ENCODE results near the gene CRTAP. TPM values are rescaled to one million over a fixed set of nuclear protein-coding genes. Genes with fewer than 3 reads are reported as not detected.

CRTAP gene
- total and polyA plus RNA-seq, 2 experiments from 2014 or later = 71.9 to 210 TPM

DNA sequence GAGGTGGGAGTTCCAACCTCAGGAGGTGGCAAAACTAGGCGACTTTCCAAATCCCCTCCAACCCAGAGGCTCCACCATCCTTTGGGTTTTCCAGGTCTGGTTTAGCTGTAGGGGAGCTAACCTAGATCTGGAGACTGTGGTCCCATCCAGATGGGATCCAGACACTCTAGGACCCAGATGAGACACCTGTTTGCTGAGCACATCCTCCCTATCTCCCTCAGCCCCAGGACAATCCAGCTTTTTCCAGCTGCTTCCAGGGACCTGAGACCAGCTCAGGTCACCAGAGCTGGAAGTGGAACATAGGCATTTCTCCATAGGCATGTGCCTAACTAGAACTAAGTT, 18.2 kb downstream of the CRTAP start:
- no peaks in the 10 kb centered on the region for H3F3A ChIP-seq (replicated peaks; ENCODE audit: low read depth)
- Mint-ChIP-seq H3K36me3 (ENCODE audit: low read depth) (peaks cover 43% of the 10 kb centered on the region; the same call in 2 of the 3 replicates), H3K9me3 (no peaks in the 10 kb centered on the region), H3K4me3 (no peak overlapping the region), H3K4me1 (peaks cover 13% of the 10 kb centered on the region), H3K27ac (0 out of 2 replicates have a peak overlapping the region, but pooled peaks have one; percentile 49), H3K27me3 (ENCODE audit: insufficient read depth, low read depth, poor library complexity) (peaks cover 3% of the 10 kb centered on the region)
- H3K4me1 ChIP-seq (ENCODE audit: insufficient read depth) = no peaks in the 10 kb centered on the region
- TF ChIP-seq, protein P1, sequence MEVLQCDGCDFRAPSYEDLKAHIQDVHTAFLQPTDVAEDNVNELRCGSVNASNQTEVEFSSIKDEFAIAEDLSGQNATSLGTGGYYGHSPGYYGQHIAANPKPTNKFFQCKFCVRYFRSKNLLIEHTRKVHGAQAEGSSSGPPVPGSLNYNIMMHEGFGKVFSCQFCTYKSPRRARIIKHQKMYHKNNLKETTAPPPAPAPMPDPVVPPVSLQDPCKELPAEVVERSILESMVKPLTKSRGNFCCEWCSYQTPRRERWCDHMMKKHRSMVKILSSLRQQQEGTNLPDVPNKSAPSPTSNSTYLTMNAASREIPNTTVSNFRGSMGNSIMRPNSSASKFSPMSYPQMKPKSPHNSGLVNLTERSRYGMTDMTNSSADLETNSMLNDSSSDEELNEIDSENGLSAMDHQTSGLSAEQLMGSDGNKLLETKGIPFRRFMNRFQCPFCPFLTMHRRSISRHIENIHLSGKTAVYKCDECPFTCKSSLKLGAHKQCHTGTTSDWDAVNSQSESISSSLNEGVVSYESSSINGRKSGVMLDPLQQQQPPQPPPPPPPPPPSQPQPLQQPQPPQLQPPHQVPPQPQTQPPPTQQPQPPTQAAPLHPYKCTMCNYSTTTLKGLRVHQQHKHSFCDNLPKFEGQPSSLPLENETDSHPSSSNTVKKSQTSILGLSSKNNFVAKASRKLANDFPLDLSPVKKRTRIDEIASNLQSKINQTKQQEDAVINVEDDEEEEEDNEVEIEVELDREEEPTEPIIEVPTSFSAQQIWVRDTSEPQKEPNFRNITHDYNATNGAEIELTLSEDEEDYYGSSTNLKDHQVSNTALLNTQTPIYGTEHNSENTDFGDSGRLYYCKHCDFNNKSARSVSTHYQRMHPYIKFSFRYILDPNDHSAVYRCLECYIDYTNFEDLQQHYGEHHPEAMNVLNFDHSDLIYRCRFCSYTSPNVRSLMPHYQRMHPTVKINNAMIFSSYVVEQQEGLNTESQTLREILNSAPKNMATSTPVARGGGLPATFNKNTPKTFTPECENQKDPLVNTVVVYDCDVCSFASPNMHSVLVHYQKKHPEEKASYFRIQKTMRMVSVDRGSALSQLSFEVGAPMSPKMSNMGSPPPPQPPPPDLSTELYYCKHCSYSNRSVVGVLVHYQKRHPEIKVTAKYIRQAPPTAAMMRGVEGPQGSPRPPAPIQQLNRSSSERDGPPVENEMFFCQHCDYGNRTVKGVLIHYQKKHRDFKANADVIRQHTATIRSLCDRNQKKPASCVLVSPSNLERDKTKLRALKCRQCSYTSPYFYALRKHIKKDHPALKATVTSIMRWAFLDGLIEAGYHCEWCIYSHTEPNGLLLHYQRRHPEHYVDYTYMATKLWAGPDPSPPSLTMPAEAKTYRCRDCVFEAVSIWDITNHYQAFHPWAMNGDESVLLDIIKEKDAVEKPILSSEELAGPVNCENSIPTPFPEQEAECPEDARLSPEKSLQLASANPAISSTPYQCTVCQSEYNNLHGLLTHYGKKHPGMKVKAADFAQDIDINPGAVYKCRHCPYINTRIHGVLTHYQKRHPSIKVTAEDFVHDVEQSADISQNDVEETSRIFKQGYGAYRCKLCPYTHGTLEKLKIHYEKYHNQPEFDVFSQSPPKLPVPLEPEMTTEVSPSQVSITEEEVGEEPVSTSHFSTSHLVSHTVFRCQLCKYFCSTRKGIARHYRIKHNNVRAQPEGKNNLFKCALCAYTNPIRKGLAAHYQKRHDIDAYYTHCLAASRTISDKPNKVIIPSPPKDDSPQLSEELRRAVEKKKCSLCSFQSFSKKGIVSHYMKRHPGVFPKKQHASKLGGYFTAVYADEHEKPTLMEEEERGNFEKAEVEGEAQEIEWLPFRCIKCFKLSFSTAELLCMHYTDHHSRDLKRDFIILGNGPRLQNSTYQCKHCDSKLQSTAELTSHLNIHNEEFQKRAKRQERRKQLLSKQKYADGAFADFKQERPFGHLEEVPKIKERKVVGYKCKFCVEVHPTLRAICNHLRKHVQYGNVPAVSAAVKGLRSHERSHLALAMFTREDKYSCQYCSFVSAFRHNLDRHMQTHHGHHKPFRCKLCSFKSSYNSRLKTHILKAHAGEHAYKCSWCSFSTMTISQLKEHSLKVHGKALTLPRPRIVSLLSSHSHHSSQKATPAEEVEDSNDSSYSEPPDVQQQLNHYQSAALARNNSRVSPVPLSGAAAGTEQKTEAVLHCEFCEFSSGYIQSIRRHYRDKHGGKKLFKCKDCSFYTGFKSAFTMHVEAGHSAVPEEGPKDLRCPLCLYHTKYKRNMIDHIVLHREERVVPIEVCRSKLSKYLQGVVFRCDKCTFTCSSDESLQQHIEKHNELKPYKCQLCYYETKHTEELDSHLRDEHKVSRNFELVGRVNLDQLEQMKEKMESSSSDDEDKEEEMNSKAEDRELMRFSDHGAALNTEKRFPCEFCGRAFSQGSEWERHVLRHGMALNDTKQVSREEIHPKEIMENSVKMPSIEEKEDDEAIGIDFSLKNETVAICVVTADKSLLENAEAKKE (CRISPR knock-in tag; IDR thresholded peaks at IDR 0.05) = no peak
- TF ChIP-seq ZNF114 (CRISPR knock-in tag; IDR thresholded peaks at IDR 0.05) (no peak), ZNF331 (CRISPR knock-in tag; IDR thresholded peaks at IDR 0.05; ENCODE audit: low read depth) (no peak), EZH2phosphoT487 (IDR thresholded peaks at IDR 0.05; ENCODE audit: unreplicated experiment) (no peak), JUNB (IDR thresholded peaks at IDR 0.05; ENCODE audit: unreplicated experiment) (no peak), NANOG (IDR thresholded peaks at IDR 0.05; ENCODE audit: borderline replicate concordance) (no peak), CREB1 (CRISPR knock-in tag; IDR thresholded peaks at IDR 0.05; ENCODE audit: low read depth) (no peak), STAT1 (IDR thresholded peaks at IDR 0.05; ENCODE audit: unreplicated experiment) (no peak), POLR2AphosphoS5 (IDR thresholded peaks at IDR 0.05; ENCODE audit: low read depth) (no peak), EZH2 (IDR thresholded peaks at IDR 0.05; ENCODE audit: low read depth, unreplicated experiment) (no peak), CTCF (conservative IDR thresholded peaks at IDR 0.05; ENCODE audit: low read depth in 2 of 2) (no peak)
- TF ChIP-seq, protein P2, sequence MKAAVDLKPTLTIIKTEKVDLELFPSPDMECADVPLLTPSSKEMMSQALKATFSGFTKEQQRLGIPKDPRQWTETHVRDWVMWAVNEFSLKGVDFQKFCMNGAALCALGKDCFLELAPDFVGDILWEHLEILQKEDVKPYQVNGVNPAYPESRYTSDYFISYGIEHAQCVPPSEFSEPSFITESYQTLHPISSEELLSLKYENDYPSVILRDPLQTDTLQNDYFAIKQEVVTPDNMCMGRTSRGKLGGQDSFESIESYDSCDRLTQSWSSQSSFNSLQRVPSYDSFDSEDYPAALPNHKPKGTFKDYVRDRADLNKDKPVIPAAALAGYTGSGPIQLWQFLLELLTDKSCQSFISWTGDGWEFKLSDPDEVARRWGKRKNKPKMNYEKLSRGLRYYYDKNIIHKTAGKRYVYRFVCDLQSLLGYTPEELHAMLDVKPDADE (IDR thresholded peaks at IDR 0.05) = no peak
- TF ChIP-seq, protein P3, sequence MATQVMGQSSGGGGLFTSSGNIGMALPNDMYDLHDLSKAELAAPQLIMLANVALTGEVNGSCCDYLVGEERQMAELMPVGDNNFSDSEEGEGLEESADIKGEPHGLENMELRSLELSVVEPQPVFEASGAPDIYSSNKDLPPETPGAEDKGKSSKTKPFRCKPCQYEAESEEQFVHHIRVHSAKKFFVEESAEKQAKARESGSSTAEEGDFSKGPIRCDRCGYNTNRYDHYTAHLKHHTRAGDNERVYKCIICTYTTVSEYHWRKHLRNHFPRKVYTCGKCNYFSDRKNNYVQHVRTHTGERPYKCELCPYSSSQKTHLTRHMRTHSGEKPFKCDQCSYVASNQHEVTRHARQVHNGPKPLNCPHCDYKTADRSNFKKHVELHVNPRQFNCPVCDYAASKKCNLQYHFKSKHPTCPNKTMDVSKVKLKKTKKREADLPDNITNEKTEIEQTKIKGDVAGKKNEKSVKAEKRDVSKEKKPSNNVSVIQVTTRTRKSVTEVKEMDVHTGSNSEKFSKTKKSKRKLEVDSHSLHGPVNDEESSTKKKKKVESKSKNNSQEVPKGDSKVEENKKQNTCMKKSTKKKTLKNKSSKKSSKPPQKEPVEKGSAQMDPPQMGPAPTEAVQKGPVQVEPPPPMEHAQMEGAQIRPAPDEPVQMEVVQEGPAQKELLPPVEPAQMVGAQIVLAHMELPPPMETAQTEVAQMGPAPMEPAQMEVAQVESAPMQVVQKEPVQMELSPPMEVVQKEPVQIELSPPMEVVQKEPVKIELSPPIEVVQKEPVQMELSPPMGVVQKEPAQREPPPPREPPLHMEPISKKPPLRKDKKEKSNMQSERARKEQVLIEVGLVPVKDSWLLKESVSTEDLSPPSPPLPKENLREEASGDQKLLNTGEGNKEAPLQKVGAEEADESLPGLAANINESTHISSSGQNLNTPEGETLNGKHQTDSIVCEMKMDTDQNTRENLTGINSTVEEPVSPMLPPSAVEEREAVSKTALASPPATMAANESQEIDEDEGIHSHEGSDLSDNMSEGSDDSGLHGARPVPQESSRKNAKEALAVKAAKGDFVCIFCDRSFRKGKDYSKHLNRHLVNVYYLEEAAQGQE (IDR thresholded peaks at IDR 0.05; ENCODE audit: unreplicated experiment) = no peak
- peak; percentile 51 for ATAC-seq
- H2AFZ ChIP-seq = no peak overlapping the region
- H3K4me2 ChIP-seq = no peak overlapping the region
- H3K4me3 ChIP-seq = no peak overlapping the region
- H3K36me3 ChIP-seq (ENCODE audit: insufficient read depth) = peaks cover 21% of the 10 kb centered on the region
- H3K79me2 ChIP-seq (replicated peaks; ENCODE audit: insufficient read depth) = no peaks in the 10 kb centered on the region
- H3K9me2 ChIP-seq (ENCODE audit: insufficient read depth) = no peaks in the 10 kb centered on the region
- DNase-seq (ENCODE audit: low spot score) = no peak
- H3K27ac ChIP-seq (ENCODE audit: low read depth) = peak overlapping the region; percentile 2; the same call in 1 of the 2 replicates
- H3K27me3 ChIP-seq (ENCODE audit: insufficient read depth) = no peaks in the 10 kb centered on the region
- H4K20me1 ChIP-seq (replicated peaks; ENCODE audit: insufficient read depth) = no peaks in the 10 kb centered on the region
